Karpas-422 (cell line): ENCODE results near the gene TDRD10. TPM values are rescaled to one million over a fixed set of nuclear protein-coding genes. Genes with fewer than 3 reads are reported as not detected.

Experiments
- DNase-seq: peaks from one replicate; pipeline ENCODE4 v3.0.0-alpha.2; 2015
- H2AFZ ChIP-seq: fragments of 200-600 bp; sonication (generic); 2 replicates; pipeline ENCODE4 v1.6.1; 2014; ENCODE audit warnings: antibody characterized with exemption, low read length, mixed read lengths
- H3K27ac ChIP-seq: fragments of 200-600 bp; sonication (generic); 2 replicates; pipeline ENCODE4 v1.5.1; 2014; ENCODE audit warnings: mild to moderate bottlenecking, low read length, moderate library complexity
- H3K27me3 ChIP-seq: fragments of 200-600 bp; sonication (generic); 2 replicates; pipeline ENCODE4 v1.6.1; 2014; ENCODE audit warnings: low read length, mixed read lengths
- H3K36me3 ChIP-seq: fragments of 200-600 bp; sonication (generic); 2 replicates; pipeline ENCODE4 v1.6.1; 2014; ENCODE audit warnings: low read length, mixed read lengths; ENCODE audit not compliant: insufficient read depth
- H3K4me1 ChIP-seq: fragments of 200-600 bp; sonication (generic); 2 replicates; pipeline ENCODE4 v1.6.1; 2014; ENCODE audit warnings: mild to moderate bottlenecking, low read length, mixed read lengths
- H3K4me2 ChIP-seq: fragments of 200-600 bp; sonication (generic); 2 replicates; pipeline ENCODE4 v1.6.1; 2014; ENCODE audit warnings: low read length, low read depth, mild to moderate bottlenecking; ENCODE audit not compliant: poor library complexity, severe bottlenecking
- H3K4me3 ChIP-seq: fragments of 200-600 bp; sonication (generic); 2 replicates; pipeline ENCODE4 v1.5.1; 2014; ENCODE audit warnings: mild to moderate bottlenecking, antibody characterized with exemption, low read length, mixed read lengths
- H3K79me2 ChIP-seq: fragments of 200-600 bp; sonication (generic); 2 replicates; pipeline ENCODE4 v1.6.1; 2014; ENCODE audit warnings: mild to moderate bottlenecking, low read length, mixed read lengths
- H3K9ac ChIP-seq: fragments of 200-600 bp; sonication (generic); 2 replicates; pipeline ENCODE4 v1.6.0; 2014; ENCODE audit warnings: low read length
- H3K9me2 ChIP-seq: fragments of 200-600 bp; sonication (generic), shearing (Covaris generic); replicated peaks from 2 replicates; pipeline ENCODE4 v1.6.0; 2014; ENCODE audit warnings: mild to moderate bottlenecking, low read length, moderate library complexity; ENCODE audit not compliant: insufficient read depth
- H3K9me3 ChIP-seq: fragments of 300-700, 200-600 bp; sonication (generic); 2 replicates; pipeline ENCODE4 v1.6.1; 2014; ENCODE audit warnings: low read length, mixed read lengths
- H4K20me1 ChIP-seq: fragments of 200-600 bp; sonication (generic); 2 replicates; pipeline ENCODE4 v1.6.1; 2014; ENCODE audit warnings: mild to moderate bottlenecking, antibody characterized with exemption, low read length, low read depth; ENCODE audit not compliant: insufficient read depth
- total RNA-seq: library from RNA; depleted of rRNA; stranded (reverse); fragments of >200 nt; shearing (Covaris generic); gene quantifications from 2 replicates; pipeline ENCODE4 v1.2.3, GENCODE V29; 2014; ENCODE audit warnings: low replicate concordance; rRNA removed

TDRD10 gene
- total RNA-seq, 1 experiment from 2014 or later, result not detected

- Histone ChIP-seq H3K9me3 (no peaks in the 10 kb centered on the region), H3K27me3 (no peaks in the 10 kb centered on the region), H4K20me1 (peaks cover 18% of the 10 kb centered on the region), H3K4me1 (no peaks in the 10 kb centered on the region), H2AFZ (no peak overlapping the region), H3K9ac (no peak overlapping the region), H3K4me2 (no peak overlapping the region), H3K36me3 (peaks cover 57% of the 10 kb centered on the region), H3K79me2 (peaks cover 57% of the 10 kb centered on the region), H3K9me2 (no peaks in the 10 kb centered on the region), H3K4me3 (no peak overlapping the region), H3K27ac (no peak overlapping the region)
- no peak for DNase-seq
Observed at GRCh38 chr1:154595621-154596020, 93.6 kb downstream of the TDRD10 start.

Other genes starting within 250 kb of the TDRD10 start
- 184 and 229 TPM in 2 replicates for gene HAX1, start 229.6 kb upstream of the TDRD10 start, total RNA-seq
- not detected in 2 replicates for gene AQP10, start 181.1 kb upstream of the TDRD10 start, total RNA-seq
- gene ATP8B2, start 176.7 kb upstream of the TDRD10 start, total RNA-seq, result 10.6 and 19.6 TPM in 2 replicates
- 0.04 TPM in 1 of 2 replicates, not detected in the other for gene IL6R, start 96.9 kb upstream of the TDRD10 start, total RNA-seq
- gene SHE, start 193 bp downstream of the TDRD10 start, total RNA-seq, result not detected in 2 replicates
- 41.2 and 42.1 TPM in 2 replicates for gene UBE2Q1, start 56.4 kb downstream of the TDRD10 start, total RNA-seq
- gene CHRNB2, start 65.6 kb downstream of the TDRD10 start, total RNA-seq, result 0.29 and 0.48 TPM in 2 replicates
- 140 and 144 TPM in 2 replicates for gene ADAR, start 106.0 kb downstream of the TDRD10 start, total RNA-seq